Measurements from ENCODE around the gene GLT8D2.
"Not testable (repeated sequence)": the region's sequence is repeated elsewhere in the genome, so short reads cannot be mapped to it uniquely, and the experiment has no call there.

Gene GLT8D2

GRCh38 chr12:104046306-104046705 lies 3.7 kb downstream of the GLT8D2 start:
- TF ChIP-seq, protein P1, sequence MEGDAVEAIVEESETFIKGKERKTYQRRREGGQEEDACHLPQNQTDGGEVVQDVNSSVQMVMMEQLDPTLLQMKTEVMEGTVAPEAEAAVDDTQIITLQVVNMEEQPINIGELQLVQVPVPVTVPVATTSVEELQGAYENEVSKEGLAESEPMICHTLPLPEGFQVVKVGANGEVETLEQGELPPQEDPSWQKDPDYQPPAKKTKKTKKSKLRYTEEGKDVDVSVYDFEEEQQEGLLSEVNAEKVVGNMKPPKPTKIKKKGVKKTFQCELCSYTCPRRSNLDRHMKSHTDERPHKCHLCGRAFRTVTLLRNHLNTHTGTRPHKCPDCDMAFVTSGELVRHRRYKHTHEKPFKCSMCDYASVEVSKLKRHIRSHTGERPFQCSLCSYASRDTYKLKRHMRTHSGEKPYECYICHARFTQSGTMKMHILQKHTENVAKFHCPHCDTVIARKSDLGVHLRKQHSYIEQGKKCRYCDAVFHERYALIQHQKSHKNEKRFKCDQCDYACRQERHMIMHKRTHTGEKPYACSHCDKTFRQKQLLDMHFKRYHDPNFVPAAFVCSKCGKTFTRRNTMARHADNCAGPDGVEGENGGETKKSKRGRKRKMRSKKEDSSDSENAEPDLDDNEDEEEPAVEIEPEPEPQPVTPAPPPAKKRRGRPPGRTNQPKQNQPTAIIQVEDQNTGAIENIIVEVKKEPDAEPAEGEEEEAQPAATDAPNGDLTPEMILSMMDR (conservative IDR thresholded peaks at IDR 0.05; ENCODE audit: low read length) = no peak
- H3K4me3 ChIP-seq (ENCODE audit: low read length) = no peak overlapping the region

GRCh38 chr12:104044158-104044557 lies 5.8 kb downstream of the GLT8D2 start:
- DNase-seq (ENCODE audit: low read depth) = no peak
- no peak overlapping the region for H3K4me3 ChIP-seq (ENCODE audit: low read length)
- TF ChIP-seq, protein P1 (conservative IDR thresholded peaks at IDR 0.05; ENCODE audit: low read length) = no peak

More at GRCh38 chr12:104046306-104046705, 3.7 kb downstream of the GLT8D2 start:
- no peak for DNase-seq (ENCODE audit: low read depth)

GRCh38 chr12:104042580-104042979 lies 7.4 kb downstream of the GLT8D2 start:
- TF ChIP-seq, protein P1 (conservative IDR thresholded peaks at IDR 0.05; ENCODE audit: low read length) = no peak
- H3K4me3 ChIP-seq (ENCODE audit: low read length) = no peak overlapping the region
- DNase-seq (ENCODE audit: low read depth) = no peak

DNA sequence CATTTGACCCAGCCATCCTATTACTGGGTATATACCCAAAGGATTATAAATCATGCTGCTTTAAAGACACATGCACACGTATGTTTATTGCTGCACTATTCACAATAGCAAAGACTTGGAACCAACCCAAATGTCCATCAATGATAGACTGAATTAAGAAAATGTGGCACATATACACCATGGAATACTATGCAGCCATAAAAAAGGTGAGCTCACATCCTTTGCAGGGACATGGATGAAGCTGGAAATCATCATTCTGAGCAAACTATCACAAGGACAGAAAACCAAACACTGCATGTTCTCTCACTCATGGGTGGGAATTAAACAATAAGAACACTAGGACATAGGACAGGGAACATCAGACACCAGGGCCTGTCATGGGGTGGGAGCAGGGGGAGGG lies 10.2 kb downstream of the GLT8D2 start:
- DNase-seq (ENCODE audit: low read depth); H3K4me3 ChIP-seq (ENCODE audit: low read length): not testable (repeated sequence)

- not testable (repeated sequence) for H3K4me3 ChIP-seq (ENCODE audit: low read length); DNase-seq (ENCODE audit: low read depth)
These were observed 13.8 kb downstream of the GLT8D2 start for GRCh38 chr12:104036143-104036542.

- not testable (repeated sequence) for DNase-seq (ENCODE audit: low read depth); H3K4me3 ChIP-seq (ENCODE audit: low read length)
These were observed 19.4 kb downstream of the GLT8D2 start for GRCh38 chr12:104030596-104030995.

DNA sequence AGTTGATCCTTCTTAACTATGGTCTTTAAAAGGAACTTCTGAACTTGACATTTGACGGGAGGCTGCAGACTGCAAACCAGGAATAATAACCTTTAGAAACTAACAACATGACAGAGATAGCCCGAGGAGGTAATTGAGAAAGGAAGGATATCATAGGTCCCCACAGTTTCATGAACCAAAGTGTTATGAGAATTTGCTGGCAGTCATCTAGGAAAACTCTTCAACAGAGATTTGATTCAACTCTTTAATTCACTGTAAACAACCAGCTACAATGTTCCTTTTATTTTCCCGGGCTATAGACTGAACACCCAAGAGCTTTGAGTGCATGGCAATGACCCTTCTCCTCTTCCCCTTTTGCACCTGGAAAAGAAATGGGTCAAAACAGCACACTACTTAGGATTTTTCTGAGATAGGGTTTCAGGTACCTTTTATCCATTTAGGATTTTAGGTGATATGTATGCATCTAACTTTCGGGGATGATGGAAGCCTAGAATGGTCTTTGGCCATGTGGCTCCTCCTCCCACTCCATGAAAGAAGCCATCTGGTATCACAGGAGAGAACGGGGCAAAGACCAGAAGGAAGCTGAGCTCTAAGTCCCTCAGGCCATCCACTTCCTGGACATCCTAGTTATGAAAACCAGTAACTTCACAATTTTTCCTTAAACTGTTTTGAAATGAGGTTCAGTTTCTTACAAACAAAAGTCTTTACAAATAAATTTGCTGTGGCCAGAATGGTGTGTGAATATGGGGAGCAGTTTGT lies 23.0 kb downstream of the GLT8D2 start:
- no peak for DNase-seq (ENCODE audit: low read depth)
- H3K4me3 ChIP-seq (ENCODE audit: low read length) = no peak overlapping the region
- TF ChIP-seq, protein P1 (conservative IDR thresholded peaks at IDR 0.05; ENCODE audit: low read length) = no peak

DNA sequence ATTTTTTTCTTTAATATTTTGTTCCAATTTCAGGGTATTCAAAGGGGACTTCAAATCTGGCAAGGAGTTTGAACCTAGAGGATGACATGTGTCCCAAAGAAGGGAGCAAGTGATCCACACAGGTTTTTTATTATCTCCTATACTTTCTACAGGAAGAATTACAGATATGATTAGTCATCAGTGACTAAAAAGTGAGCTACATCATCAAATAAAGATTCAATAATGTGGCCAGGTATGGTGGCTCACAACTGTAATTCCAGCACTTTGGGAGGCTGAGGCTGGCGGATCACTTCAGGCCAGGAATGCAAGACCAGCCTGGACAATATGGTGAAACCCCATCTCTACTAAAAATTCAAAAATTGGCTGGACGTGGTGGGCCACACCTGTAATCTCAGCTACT lies 24.2 kb downstream of the GLT8D2 start:
- TF ChIP-seq, protein P1 (conservative IDR thresholded peaks at IDR 0.05; ENCODE audit: low read length) = no peak
- no peak for DNase-seq (ENCODE audit: low read depth)
- H3K4me3 ChIP-seq (ENCODE audit: low read length) = no peak overlapping the region

- TF ChIP-seq, protein P1 (conservative IDR thresholded peaks at IDR 0.05; ENCODE audit: low read length) = no peak
- no peak for DNase-seq (ENCODE audit: low read depth)
- no peak overlapping the region for H3K4me3 ChIP-seq (ENCODE audit: low read length)
These were observed 25.6 kb downstream of the GLT8D2 start for GRCh38 chr12:104024348-104024747.

Data from AG10803 (cell line).